Stimulated activated naive CD8-positive, alpha-beta T cell treated with anti-CD3 and anti-CD28 coated beads, Interleukin-15, Interleukin-2, amounts not matched to agents 100 ng/mL and 50 ng/mL, for 24 hours (primary cell): ENCODE measurements around the gene POPDC3.

ENCODE experiments used
- H3K27ac Mint-ChIP-seq: one replicate; pipeline ENCODE4 v1.8.0; 2021; ENCODE audit warnings: mild to moderate bottlenecking, mixed read lengths
- H3K27me3 Mint-ChIP-seq: one replicate; pipeline ENCODE4 v1.8.0; 2021; ENCODE audit warnings: mixed read lengths
- H3K36me3 Mint-ChIP-seq: one replicate; pipeline ENCODE4 v1.8.0; 2021; ENCODE audit warnings: low read depth, mixed read lengths
- H3K4me1 Mint-ChIP-seq: one replicate; pipeline ENCODE4 v1.8.0; 2021; ENCODE audit warnings: low read depth, mixed read lengths
- H3K4me3 Mint-ChIP-seq: one replicate; pipeline ENCODE4 v1.8.0; 2021; ENCODE audit warnings: mild to moderate bottlenecking, mixed read lengths
- H3K9me3 Mint-ChIP-seq: one replicate; pipeline ENCODE4 v1.8.0; 2021; ENCODE audit warnings: mixed read lengths

POPDC3 gene

DNA sequence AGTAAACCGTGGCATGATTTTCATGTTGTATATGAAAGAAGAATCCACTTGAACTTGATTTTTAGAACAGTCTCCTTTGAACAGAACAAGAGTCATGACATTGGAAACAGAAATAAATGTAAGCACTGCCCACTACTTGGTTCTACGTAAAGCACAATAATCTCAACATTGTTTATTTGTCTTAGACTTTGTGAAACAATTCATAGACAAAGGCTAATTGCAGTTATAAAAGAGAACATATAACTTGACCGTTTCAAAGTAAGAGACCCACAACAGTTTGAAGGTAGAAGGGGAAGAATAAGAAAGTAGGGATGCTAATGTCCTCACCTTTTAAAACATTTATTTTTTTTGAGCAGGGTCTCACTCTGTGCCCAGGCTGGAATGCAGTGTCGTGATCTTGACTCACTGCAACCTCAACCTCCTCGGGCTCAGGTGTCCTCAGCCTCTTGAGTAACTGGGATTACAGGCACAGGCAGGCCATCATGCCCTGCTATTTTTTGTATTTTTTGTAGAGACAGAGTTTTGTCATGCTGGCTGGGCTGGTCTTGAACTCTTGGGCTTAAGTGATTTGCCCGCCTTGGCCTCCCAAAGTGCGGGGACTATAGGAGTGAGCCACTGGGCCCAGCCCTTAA lies 71.1 kb downstream of the POPDC3 start:
- Mint-ChIP-seq H3K27me3 (peaks cover 22% of the 10 kb centered on the region), H3K4me3 (no peak overlapping the region), H3K4me1 (no peaks in the 10 kb centered on the region), H3K36me3 (no peaks in the 10 kb centered on the region), H3K27ac (no peak overlapping the region), H3K9me3 (no peaks in the 10 kb centered on the region)
